ENCODE data around the gene HOXA1. TPM values are rescaled to one million over a fixed set of nuclear protein-coding genes. Genes with fewer than 3 reads are reported as not detected.

HOXA1 gene
- total and polyA plus RNA-seq, 4 experiments from 2014 or later = 0.49 to 0.75 (median 0.70) TPM

DNA sequence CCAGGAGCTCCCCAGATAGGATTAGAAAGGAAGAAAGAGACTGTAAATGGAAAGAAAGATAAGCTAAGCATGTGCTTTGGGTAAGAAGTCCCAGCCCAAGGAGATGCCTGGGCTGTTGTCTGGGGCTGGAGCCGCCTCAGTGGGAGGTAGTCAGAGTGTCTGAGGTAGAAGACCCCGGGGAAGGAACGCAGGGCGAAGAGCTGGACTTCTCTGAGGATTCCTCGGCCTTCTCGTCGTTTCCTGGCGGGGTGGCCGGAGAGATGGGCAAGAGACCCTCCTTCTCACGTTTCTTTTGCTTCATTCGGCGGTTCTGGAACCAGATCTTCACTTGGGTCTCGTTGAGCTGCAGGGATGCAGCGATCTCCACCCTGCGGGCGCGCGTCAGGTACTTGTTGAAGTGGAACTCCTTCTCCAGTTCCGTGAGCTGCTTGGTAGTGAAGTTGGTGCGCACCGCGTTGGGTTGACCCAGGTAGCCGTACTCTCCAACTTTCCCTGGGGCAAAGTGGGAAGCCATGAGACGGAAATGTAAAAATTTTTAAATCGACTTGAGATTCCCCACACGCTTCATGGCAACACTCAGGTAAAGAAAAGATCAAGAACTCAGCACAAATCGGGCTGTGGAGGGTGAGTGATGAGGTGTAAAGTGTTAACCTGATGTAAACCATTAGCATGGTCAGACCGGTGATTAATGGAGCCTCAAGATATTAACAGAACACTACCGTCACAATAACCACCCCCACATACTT is 1.3 kb downstream of the HOXA1 start:
- POLR2A ChIA-PET (ENCODE audit: partially characterized antibody) = no interaction called here
- H3K9me3 Mint-ChIP-seq = peaks cover 0 to 1% (median 0%) of the 10 kb centered on the region in 8 donors
- H3K27ac Mint-ChIP-seq = peak overlapping the region in 3 of 7 donors; percentile 5 to 75 (median 31)
- Histone ChIP-seq H3K36me3 (ENCODE audit: insufficient read depth, low read length) (no peaks in the 10 kb centered on the region), H3K27me3 (ENCODE audit: insufficient read depth, low read length) (peaks cover 3% of the 10 kb centered on the region), H3K27ac (ENCODE audit: low read depth, low read length) (no peak overlapping the region), H3K4me1 (ENCODE audit: insufficient read depth, low read length) (peaks cover 23% of the 10 kb centered on the region), H3K9me3 (ENCODE audit: control insufficient read depth in 1 of 2, low read length in 2 of 2) (no peaks in the 10 kb centered on the region), H3K4me3 (ENCODE audit: low read length in 2 of 2) (no peak overlapping the region)
- DNase-seq = no peak
- peaks cover 45 to 67% of the 10 kb centered on the region in 2 donors for H3K27me3 Mint-ChIP-seq
- peaks cover 7 to 10% of the 10 kb centered on the region in 2 donors for H3K36me3 Mint-ChIP-seq
- intact Hi-C loops (cut with micrococcal nuclease) = loop anchor here (5.0 kb wide), 1 partner anchor 68 kb away; no protein-coding TSS in a partner anchor
- H3K4me3 Mint-ChIP-seq = peak overlapping the region; percentile 61 to 96 (median 93)
- peaks cover 11 to 44% (median 27%) of the 10 kb centered on the region in 4 donors for H3K4me1 Mint-ChIP-seq
- CTCF ChIA-PET (ENCODE audit: partially characterized antibody) = interaction anchor here (1.2 kb wide), 1 partner anchor 411 kb away, joined by 3 read pairs; no protein-coding TSS in a partner anchor

DNA sequence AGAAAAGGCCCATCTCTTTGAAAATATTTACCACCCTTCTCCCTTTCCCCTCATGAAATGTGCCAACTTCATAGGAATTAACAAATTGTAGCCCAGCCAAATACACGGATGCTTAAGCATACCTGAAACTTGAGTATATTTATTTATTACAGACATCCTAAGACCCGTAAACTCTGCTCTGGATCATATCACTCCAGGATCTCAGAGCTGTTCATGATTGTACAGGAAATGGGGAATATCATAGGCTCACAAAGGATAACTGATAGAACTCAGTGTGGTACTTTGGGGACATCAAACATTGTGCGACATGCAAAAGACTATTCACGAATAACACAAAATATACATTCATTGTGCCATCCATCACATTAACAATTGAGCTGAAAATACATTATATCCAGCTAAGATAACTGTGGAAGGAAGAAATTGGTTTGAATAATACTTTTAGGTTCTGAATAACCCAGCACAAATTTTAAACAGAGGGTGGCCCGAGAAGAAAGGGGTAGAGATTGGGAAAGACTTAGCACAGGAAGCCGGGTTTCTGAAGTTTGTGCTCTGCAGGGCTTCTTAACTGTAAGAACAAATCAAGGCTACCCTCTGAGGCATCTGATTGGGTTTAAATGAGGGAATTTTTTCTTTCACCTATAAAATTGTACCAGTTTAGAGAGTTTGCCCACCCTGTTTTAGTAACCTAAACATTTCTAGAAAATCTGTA is 2.5 kb downstream of the HOXA1 start:
- ChIA-PET CTCF (ENCODE audit: partially characterized antibody) (interaction anchor here (1.4 kb wide), 1 partner anchor 68 kb away, joined by 3 read pairs; no protein-coding TSS in a partner anchor), POLR2A (ENCODE audit: partially characterized antibody) (no interaction called here)
- no peaks in the 10 kb centered on the region for H3K9me3 ChIP-seq (ENCODE audit: control insufficient read depth in 1 of 2, low read length in 2 of 2)
- Mint-ChIP-seq H3K36me3 (peaks cover 0 to 6% of the 10 kb centered on the region in 2 donors), H3K9me3 (peaks cover 0 to 3% (median 0%) of the 10 kb centered on the region in 8 donors), H3K27me3 (peaks cover 53 to 65% of the 10 kb centered on the region in 2 donors), H3K4me3 (peak overlapping the region in 3 of 8 donors; percentile 3 to 53 (median 16)), H3K4me1 (peaks cover 10 to 38% (median 23%) of the 10 kb centered on the region in 4 donors), H3K27ac (no peak overlapping the region)
- H3K36me3 ChIP-seq (ENCODE audit: insufficient read depth, low read length) = no peaks in the 10 kb centered on the region
- no peak overlapping the region for H3K27ac ChIP-seq (ENCODE audit: low read depth, low read length)
- DNase-seq = no peak
- peaks cover 12% of the 10 kb centered on the region for H3K27me3 ChIP-seq (ENCODE audit: insufficient read depth, low read length)
- H3K4me3 ChIP-seq (ENCODE audit: low read length in 2 of 2) = no peak overlapping the region
- H3K4me1 ChIP-seq (ENCODE audit: insufficient read depth, low read length) = peaks cover 27% of the 10 kb centered on the region
- intact Hi-C loops (cut with micrococcal nuclease) = no loop called here

DNA sequence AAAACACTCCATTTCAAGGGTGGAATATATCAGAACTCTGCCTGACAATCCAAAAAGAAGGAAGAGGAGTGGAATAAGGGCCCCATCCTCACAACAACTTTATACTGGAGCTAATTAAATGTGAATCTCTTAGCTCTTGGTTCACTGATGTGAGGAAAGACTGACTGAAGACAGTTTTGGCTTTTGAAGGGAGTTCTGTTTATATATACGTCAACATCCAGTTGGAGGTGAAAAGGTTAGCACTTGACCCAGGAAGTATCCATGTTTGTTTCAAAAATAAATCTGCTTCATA is 3.0 kb downstream of the HOXA1 start:
- Histone ChIP-seq H3K4me3 (ENCODE audit: low read length in 2 of 2) (no peak overlapping the region), H3K27ac (ENCODE audit: low read depth, low read length) (no peak overlapping the region), H3K9me3 (ENCODE audit: control insufficient read depth in 1 of 2, low read length in 2 of 2) (no peaks in the 10 kb centered on the region), H3K36me3 (ENCODE audit: insufficient read depth, low read length) (no peaks in the 10 kb centered on the region), H3K4me1 (ENCODE audit: insufficient read depth, low read length) (peaks cover 25% of the 10 kb centered on the region), H3K27me3 (ENCODE audit: insufficient read depth, low read length) (peaks cover 15% of the 10 kb centered on the region)
- ChIA-PET POLR2A (ENCODE audit: partially characterized antibody) (no interaction called here), CTCF (ENCODE audit: partially characterized antibody) (interaction anchor here (1.4 kb wide), 1 partner anchor 68 kb away, joined by 3 read pairs; no protein-coding TSS in a partner anchor)
- peak overlapping the region in 1 of 7 donors; percentile 6 for H3K27ac Mint-ChIP-seq
- no peak for DNase-seq
- intact Hi-C loops (cut with micrococcal nuclease) = no loop called here
- H3K27me3 Mint-ChIP-seq = peaks cover 52 to 65% of the 10 kb centered on the region in 2 donors
- peaks cover 10 to 38% (median 22%) of the 10 kb centered on the region in 4 donors for H3K4me1 Mint-ChIP-seq
- peaks cover 0 to 6% of the 10 kb centered on the region in 2 donors for H3K36me3 Mint-ChIP-seq
- H3K4me3 Mint-ChIP-seq = peak overlapping the region in 1 of 8 donors; percentile 7
- H3K9me3 Mint-ChIP-seq = peaks cover 0 to 3% (median 0%) of the 10 kb centered on the region in 8 donors

DNA sequence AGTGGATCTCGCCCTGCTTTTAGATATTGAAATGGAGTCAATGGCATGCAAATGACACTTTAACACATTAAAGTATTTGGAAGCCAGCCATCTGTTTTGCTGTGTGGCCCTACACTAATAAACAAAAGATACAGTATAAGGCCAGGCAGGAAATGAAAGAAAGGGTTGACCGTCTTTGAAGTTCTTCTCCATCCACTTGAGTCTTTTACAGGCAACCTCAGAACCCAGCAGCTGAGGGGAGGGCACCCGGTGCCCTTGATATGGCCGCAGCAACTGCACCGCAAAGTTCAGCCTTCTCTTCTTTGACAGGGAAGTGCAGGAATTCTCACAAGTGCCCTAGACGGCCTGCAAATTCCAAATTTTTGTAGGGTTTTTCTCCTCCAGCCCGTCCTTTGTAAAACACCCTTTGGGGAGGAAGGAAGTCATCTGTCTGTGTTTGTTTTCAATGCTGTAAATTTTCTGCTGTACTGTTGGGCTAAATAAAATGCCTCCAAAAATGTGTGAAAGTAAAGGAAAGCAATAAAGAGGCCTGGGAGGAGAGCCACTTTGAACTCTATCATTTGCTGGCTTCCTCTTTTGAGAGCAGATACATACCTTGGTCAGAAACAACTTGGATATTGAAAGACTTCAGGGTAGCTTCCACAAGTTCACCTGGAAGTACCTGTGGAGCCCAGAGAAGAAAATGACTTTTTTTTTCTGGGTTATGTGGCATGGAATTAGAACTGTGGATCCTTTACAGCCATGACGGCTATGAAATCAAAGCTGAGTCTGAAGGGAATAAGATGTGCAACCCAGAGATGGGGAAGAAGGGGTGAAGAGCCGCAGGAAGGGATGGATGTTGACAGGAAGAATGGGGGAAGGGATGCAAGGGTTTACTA is 3.6 kb downstream of the HOXA1 start:
- H3K4me1 Mint-ChIP-seq = peaks cover 8 to 38% (median 19%) of the 10 kb centered on the region in 4 donors
- peaks cover 53 to 69% of the 10 kb centered on the region in 2 donors for H3K27me3 Mint-ChIP-seq
- DNase-seq = no peak
- ChIA-PET CTCF (ENCODE audit: partially characterized antibody) (interaction anchor here (1.4 kb wide), 1 partner anchor 69 kb away, joined by 3 read pairs; no protein-coding TSS in a partner anchor), POLR2A (ENCODE audit: partially characterized antibody) (no interaction called here)
- H3K27ac Mint-ChIP-seq = peak overlapping the region in 1 of 7 donors; percentile 6
- H3K4me3 Mint-ChIP-seq = peak overlapping the region in 1 of 8 donors; percentile 7
- Histone ChIP-seq H3K4me3 (ENCODE audit: low read length in 2 of 2) (no peak overlapping the region), H3K36me3 (ENCODE audit: insufficient read depth, low read length) (no peaks in the 10 kb centered on the region), H3K27ac (ENCODE audit: low read depth, low read length) (no peak overlapping the region), H3K9me3 (ENCODE audit: control insufficient read depth in 1 of 2, low read length in 2 of 2) (no peaks in the 10 kb centered on the region), H3K4me1 (ENCODE audit: insufficient read depth, low read length) (peaks cover 19% of the 10 kb centered on the region), H3K27me3 (ENCODE audit: insufficient read depth, low read length) (peaks cover 19% of the 10 kb centered on the region)
- H3K36me3 Mint-ChIP-seq = peaks cover 0 to 6% of the 10 kb centered on the region in 2 donors
- H3K9me3 Mint-ChIP-seq = peaks cover 0 to 3% (median 0%) of the 10 kb centered on the region in 8 donors
- intact Hi-C loops (cut with micrococcal nuclease) = no loop called here

DNA sequence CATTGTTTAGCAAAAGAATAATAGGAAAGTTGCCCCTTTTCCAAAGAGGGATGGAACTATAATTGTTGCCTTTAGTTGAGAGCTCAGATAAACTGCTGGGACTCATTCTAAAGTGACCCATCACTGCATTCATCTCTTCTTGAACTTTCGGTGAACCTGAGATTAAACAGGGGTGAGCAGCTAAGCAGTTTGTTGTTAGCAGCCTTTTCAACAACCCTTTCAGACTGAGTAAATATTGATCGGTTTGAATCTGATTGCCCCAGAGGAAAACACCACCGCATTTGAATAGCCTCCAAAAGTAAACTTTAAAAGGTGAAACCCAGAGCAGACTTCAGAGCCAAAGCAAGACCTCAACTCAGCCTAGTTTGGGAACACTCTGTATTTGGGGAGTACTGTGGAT is 4.7 kb downstream of the HOXA1 start:
- Histone ChIP-seq H3K4me1 (ENCODE audit: insufficient read depth, low read length) (peaks cover 15% of the 10 kb centered on the region), H3K27me3 (ENCODE audit: insufficient read depth, low read length) (peaks cover 20% of the 10 kb centered on the region), H3K9me3 (ENCODE audit: control insufficient read depth in 1 of 2, low read length in 2 of 2) (no peaks in the 10 kb centered on the region), H3K27ac (ENCODE audit: low read depth, low read length) (no peak overlapping the region), H3K4me3 (ENCODE audit: low read length in 2 of 2) (no peak overlapping the region), H3K36me3 (ENCODE audit: insufficient read depth, low read length) (no peaks in the 10 kb centered on the region)
- ChIA-PET POLR2A (ENCODE audit: partially characterized antibody) (no interaction called here), CTCF (ENCODE audit: partially characterized antibody) (no interaction called here)
- Mint-ChIP-seq H3K27me3 (peaks cover 54 to 71% of the 10 kb centered on the region in 2 donors), H3K36me3 (peaks cover 0 to 5% of the 10 kb centered on the region in 2 donors), H3K27ac (no peak overlapping the region), H3K4me1 (peaks cover 7 to 36% (median 13%) of the 10 kb centered on the region in 4 donors), H3K9me3 (peaks cover 0 to 4% (median 0%) of the 10 kb centered on the region in 8 donors), H3K4me3 (no peak overlapping the region)
- intact Hi-C loops (cut with micrococcal nuclease) = no loop called here
- DNase-seq = no peak

DNA sequence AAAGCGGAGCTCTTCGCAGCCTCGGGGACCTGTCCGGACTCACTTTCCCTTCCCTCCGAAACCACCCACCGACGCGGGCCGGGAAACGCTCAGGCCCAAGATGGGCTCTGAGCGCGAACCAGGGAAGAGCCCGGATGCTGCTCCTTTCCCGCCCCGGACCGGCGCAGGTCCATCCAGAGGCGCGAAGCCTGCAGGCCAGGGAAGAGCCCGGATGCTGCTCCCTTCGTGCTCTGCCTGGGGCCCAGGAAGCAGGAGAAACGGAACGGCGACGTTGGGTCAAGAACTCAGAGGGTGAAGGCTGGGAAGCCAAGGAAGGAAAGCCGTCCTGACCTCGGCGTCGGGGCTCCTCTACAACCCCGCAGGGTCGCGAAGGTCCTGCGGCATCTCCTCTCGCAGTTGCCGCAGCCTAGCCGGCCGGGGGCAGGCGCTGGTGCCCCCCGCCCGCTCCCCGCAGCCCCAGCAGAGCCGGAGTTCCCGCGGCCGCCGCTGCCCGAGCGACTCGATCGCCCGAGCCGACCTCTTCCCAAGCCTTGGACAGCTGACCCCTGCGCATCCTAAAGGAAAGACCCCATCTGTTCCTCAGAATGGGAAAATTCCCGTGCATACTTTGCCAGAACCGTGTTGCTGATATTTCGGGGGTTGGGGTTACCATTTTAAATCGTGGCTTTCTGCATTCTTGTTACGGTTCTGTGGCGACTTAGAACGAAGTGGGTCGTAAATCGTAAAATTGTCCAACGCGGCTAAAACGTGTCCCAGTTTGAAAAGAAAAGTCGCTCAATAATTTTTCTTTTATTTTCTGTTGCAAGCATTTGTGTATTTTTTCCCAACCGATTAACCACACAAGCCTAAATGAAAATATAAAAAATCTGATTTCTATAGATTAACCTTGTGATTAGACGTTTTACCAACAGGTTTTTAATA is 7.5 kb downstream of the HOXA1 start:
- Histone ChIP-seq H3K36me3 (ENCODE audit: insufficient read depth, low read length) (no peaks in the 10 kb centered on the region), H3K4me1 (ENCODE audit: insufficient read depth, low read length) (peaks cover 7% of the 10 kb centered on the region), H3K27me3 (ENCODE audit: insufficient read depth, low read length) (peaks cover 23% of the 10 kb centered on the region), H3K4me3 (ENCODE audit: low read length in 2 of 2) (no peak overlapping the region), H3K9me3 (ENCODE audit: control insufficient read depth in 1 of 2, low read length in 2 of 2) (no peaks in the 10 kb centered on the region), H3K27ac (ENCODE audit: low read depth, low read length) (no peak overlapping the region)
- ChIA-PET POLR2A (ENCODE audit: partially characterized antibody) (no interaction called here), CTCF (ENCODE audit: partially characterized antibody) (no interaction called here)
- Mint-ChIP-seq H3K27me3 (peaks cover 54 to 59% of the 10 kb centered on the region in 2 donors), H3K36me3 (no peaks in the 10 kb centered on the region), H3K27ac (no peak overlapping the region), H3K4me1 (peaks cover 0 to 16% (median 4%) of the 10 kb centered on the region in 4 donors), H3K4me3 (peak overlapping the region in 4 of 8 donors; percentile 14 to 69 (median 61)), H3K9me3 (peaks cover 0 to 4% (median 0%) of the 10 kb centered on the region in 8 donors)
- intact Hi-C loops (cut with micrococcal nuclease) = no loop called here
- DNase-seq = no peak

Measured in CD4-positive, alpha-beta memory T cell (primary cell).